ELR (cell line): ENCODE data around the gene LMBRD1.
"Not testable (repeated sequence)": the region's sequence is repeated elsewhere in the genome, so short reads cannot be mapped to it uniquely, and the experiment has no call there.

Experiments
- DNase-seq: peaks from one replicate; pipeline ENCODE4 v3.0.0-alpha.2; 2015; ENCODE audit warnings: low read depth

The LMBRD1 gene

GRCh38 chr6:69796073-69796641 lies 653 bp downstream of the LMBRD1 start:
- peak; percentile 52 for DNase-seq

- DNase-seq: no peak
Measured at GRCh38 chr6:69795469-69796072, 1.2 kb downstream of the LMBRD1 start.

GRCh38 chr6:69792292-69792691 lies 4.5 kb downstream of the LMBRD1 start:
- no peak for DNase-seq

- no peak for DNase-seq
Measured at GRCh38 chr6:69791065-69791471, 5.7 kb downstream of the LMBRD1 start.

GRCh38 chr6:69790629-69791028 lies 6.2 kb downstream of the LMBRD1 start:
- no peak for DNase-seq

GRCh38 chr6:69789578-69789977 lies 7.2 kb downstream of the LMBRD1 start:
- DNase-seq: no peak

- not testable (repeated sequence) for DNase-seq
Measured at GRCh38 chr6:69787436-69787835, 9.4 kb downstream of the LMBRD1 start.

GRCh38 chr6:69785697-69786096 lies 11.1 kb downstream of the LMBRD1 start:
- DNase-seq: no peak

GRCh38 chr6:69784595-69785377 lies 12.0 kb downstream of the LMBRD1 start:
- DNase-seq: no peak

- no peak for DNase-seq
Measured at GRCh38 chr6:69783108-69783507, 13.7 kb downstream of the LMBRD1 start.

- DNase-seq: peak; percentile 32
Measured at GRCh38 chr6:69780585-69781178, 16.1 kb downstream of the LMBRD1 start.

- no peak for DNase-seq
Measured at GRCh38 chr6:69775941-69776340, 20.9 kb downstream of the LMBRD1 start.

GRCh38 chr6:69775585-69775849 lies 21.3 kb downstream of the LMBRD1 start:
- DNase-seq: no peak

GRCh38 chr6:69774740-69775584 lies 21.8 kb downstream of the LMBRD1 start:
- no peak for DNase-seq

GRCh38 chr6:69771158-69771906 lies 25.5 kb downstream of the LMBRD1 start:
- DNase-seq: peak; percentile 31

GRCh38 chr6:69768664-69769063 lies 28.1 kb downstream of the LMBRD1 start:
- peak; percentile 26 for DNase-seq

- no peak for DNase-seq
Measured at GRCh38 chr6:69763763-69764162, 33.0 kb downstream of the LMBRD1 start.

GRCh38 chr6:69761853-69762252 lies 35.0 kb downstream of the LMBRD1 start:
- DNase-seq: no peak

GRCh38 chr6:69758214-69758613 lies 38.6 kb downstream of the LMBRD1 start:
- no peak for DNase-seq

GRCh38 chr6:69756907-69757306 lies 39.9 kb downstream of the LMBRD1 start:
- DNase-seq: no peak

GRCh38 chr6:69756366-69756765 lies 40.4 kb downstream of the LMBRD1 start:
- DNase-seq: no peak

GRCh38 chr6:69735027-69735426 lies 61.8 kb downstream of the LMBRD1 start:
- no peak for DNase-seq
